Pancreas (tissue), 10 donors: ENCODE data around the gene RCOR1. TPM values are rescaled to one million over a fixed set of nuclear protein-coding genes. Genes with fewer than 3 reads are reported as not detected.

ENCODE experiments used
- ATAC-seq, 4 donors: fragments of 200-7000 bp; cut with Tn5 transposase; one replicate each; pipeline versions ENCODE4 v1.8.0 to v1.9.1; 2020; ENCODE audit warnings: mild to moderate bottlenecking in 4 of 4, moderate library complexity in 4 of 4
- DNase-seq, 6 donors: peaks; one replicate each; pipeline ENCODE4 v3.0.0-alpha.2; 2020
- FAIRE-seq: peaks from 2 replicates; lab custom pipeline; 2012; peaks lifted over from hg19 to GRCh38; lab: Jason Lieb, UNC
- H3K27ac ChIP-seq, 4 donors: fragments of 200-600 bp; sonication (generic); 1 replicate in 3 of 4; 2 replicates in 1 of 4; pipeline versions ENCODE4 v1.5.0 to v1.8.0; 2020
- H3K27me3 ChIP-seq, 4 donors: fragments of 200-600 bp; one replicate each; pipeline ENCODE4 v1.8.0; 2021
- H3K36me3 ChIP-seq, 3 donors: fragments of 200-600 bp; sonication (generic) in 1 of 3; one replicate each; pipeline versions ENCODE4 v1.5.0 to v1.8.0; 2020 to 2021
- H3K4me1 ChIP-seq, 3 donors: fragments of 200-600 bp; one replicate each; pipeline ENCODE4 v1.8.0; 2021
- H3K4me3 ChIP-seq, 4 donors: fragments of 200-600 bp; sonication (generic) in 2 of 4; one replicate each; pipeline versions ENCODE4 v1.5.0 to v1.8.0; 2020 to 2021
- H3K9me3 ChIP-seq, 4 donors: fragments of 200-600 bp; one replicate each; pipeline ENCODE4 v1.8.0; 2021
- CTCF ChIP-seq, 4 donors: fragments of 200-600 bp; sonication (generic) in 3 of 4; IDR thresholded peaks; one replicate each; pipeline versions ENCODE4 v1.5.0 to v1.8.0; 2021; ENCODE audit warnings: antibody characterized with exemption in 4 of 4
- WGBS, 2 donors: extraction: QIAGEN DNeasy Blood & Tissue Kit; methylation state at CpG; one replicate each; pipeline ENCODE4 v1.1.7; 2013; 5-methylcytosine and 5-hydroxymethylcytosine counted together
- intact Hi-C, 3 donors: fragments of 100-400 bp; cut with DNase I; formaldehyde crosslinking; loops; one replicate each; pipeline versions ENCODE4 v1.11.1 to v1.14.2; 2022
- polyA plus RNA-seq, 2 donors: library from polyadenylated mRNA; stranded (reverse); fragments of 200-250 nt; gene quantifications; one replicate each; pipeline ENCODE4 v1.2.3, GENCODE V29; 2013
- total RNA-seq, 6 donors: library from RNA; stranded (reverse); fragmentation: NEBNext Ultra II Directional in 4 of 6; extraction: Animal tissue kit (Norgen Biotek cat#: 25700) in 4 of 6; gene quantifications; one replicate each; pipeline versions ENCODE4 v1.2.1 to v1.2.4, GENCODE V29; 2021 to 2023
- donor health status: healthy with polysubstance abuse.
- donor health status: DM: no; HTN: no; CAD: no; lungs with moderate emphysema.
- donor health status: DM: no; HTN: no; CAD: no.
- donor health status: control.
- donor health status: control.
- donor health status: Bipolar disorder and iron deficiency.
- donor health status: DM: yes; HTN: yes; CAD: no.
- donor health status: DM: no; HTN: no; CAD: no.
- donor health status: DM: no; HTN: no; CAD: no.
- donor health status: DM: yes; HTN: yes; CAD: no.

RCOR1 gene
- total and polyA plus RNA-seq, 8 donors, result 2.8 to 13.5 (median 6.8) TPM

GRCh38 chr14:102644523-102644922 lies 52.1 kb downstream of the RCOR1 start:
- Histone ChIP-seq H3K27ac (peak overlapping the region in 1 of 4 donors; percentile 14), H3K9me3 (no peaks in the 10 kb centered on the region), H3K27me3 (no peaks in the 10 kb centered on the region), H3K36me3 (no peaks in the 10 kb centered on the region), H3K4me1 (peaks cover 0 to 11% (median 0%) of the 10 kb centered on the region in 3 donors), H3K4me3 (no peak overlapping the region)
- intact Hi-C loops, result no loop called here
- TF ChIP-seq CTCF (IDR thresholded peaks at IDR 0.05), result no peak
- ATAC-seq (no peak), DNase-seq (no peak), FAIRE-seq (no peak)
- WGBS, 2 donors, result 92 to 94% methylated on average over 3 of the region's 3 CpGs

- TF ChIP-seq CTCF (IDR thresholded peaks at IDR 0.05), result no peak
- no peak overlapping the region for H3K4me3 ChIP-seq
- 60 to 63% methylated on average over 2 of the region's 2 CpGs for WGBS, 2 donors
- no peaks in the 10 kb centered on the region for H3K36me3 ChIP-seq
- no peaks in the 10 kb centered on the region for H3K9me3 ChIP-seq
- intact Hi-C loops, result no loop called here
- peaks cover 0 to 11% (median 0%) of the 10 kb centered on the region in 3 donors for H3K4me1 ChIP-seq
- no peaks in the 10 kb centered on the region for H3K27me3 ChIP-seq
- FAIRE-seq, result no peak
- DNase-seq, result no peak
- no peak overlapping the region for H3K27ac ChIP-seq
- ATAC-seq, result peak in 3 of 4 donors; percentile 35 to 49 (median 41)
Observed at GRCh38 chr14:102645746-102646440, 53.4 kb downstream of the RCOR1 start.

- DNase-seq, result no peak
- no peak for ATAC-seq
- Histone ChIP-seq H3K27ac (no peak overlapping the region), H3K4me3 (no peak overlapping the region), H3K4me1 (peaks cover 0 to 11% (median 0%) of the 10 kb centered on the region in 3 donors), H3K36me3 (no peaks in the 10 kb centered on the region), H3K9me3 (no peaks in the 10 kb centered on the region), H3K27me3 (no peaks in the 10 kb centered on the region)
- intact Hi-C loops, result no loop called here
- TF ChIP-seq CTCF (IDR thresholded peaks at IDR 0.05), result no peak
- no peak for FAIRE-seq
- 86 to 87% methylated on average over 3 of the region's 3 CpGs for WGBS, 2 donors
Observed at GRCh38 chr14:102646615-102647014, 54.2 kb downstream of the RCOR1 start.

GRCh38 chr14:102652194-102652593 lies 59.7 kb downstream of the RCOR1 start:
- intact Hi-C loops, result no loop called here
- H3K27ac ChIP-seq, result peak overlapping the region; percentile 0 to 26 (median 5)
- 27 to 36% methylated on average over 3 of the region's 3 CpGs for WGBS, 2 donors
- DNase-seq (no peak), ATAC-seq (peak; percentile 27 to 75 (median 52)), FAIRE-seq (no peak)
- no peaks in the 10 kb centered on the region for H3K27me3 ChIP-seq
- peaks cover 5 to 18% (median 18%) of the 10 kb centered on the region in 3 donors for H3K4me1 ChIP-seq
- H3K9me3 ChIP-seq, result no peaks in the 10 kb centered on the region
- no peaks in the 10 kb centered on the region for H3K36me3 ChIP-seq
- TF ChIP-seq CTCF (IDR thresholded peaks at IDR 0.05), result no peak
- H3K4me3 ChIP-seq, result no peak overlapping the region

- intact Hi-C loops, result no loop called here
- Histone ChIP-seq H3K4me3 (no peak overlapping the region), H3K27ac (no peak overlapping the region), H3K36me3 (no peaks in the 10 kb centered on the region), H3K27me3 (no peaks in the 10 kb centered on the region), H3K9me3 (no peaks in the 10 kb centered on the region), H3K4me1 (peaks cover 5 to 18% (median 18%) of the 10 kb centered on the region in 3 donors)
- WGBS, 2 donors, result 94% methylated on average over 4 of the region's 4 CpGs
- no peak for DNase-seq
- ATAC-seq, result peak in 2 of 4 donors; percentile 55 to 62
- FAIRE-seq, result no peak
- no peak for TF ChIP-seq CTCF (IDR thresholded peaks at IDR 0.05)
Observed at GRCh38 chr14:102654298-102654697, 61.8 kb downstream of the RCOR1 start.
